HepG2 (cell line): ENCODE results near the gene PITHD1. TPM values are rescaled to one million over a fixed set of nuclear protein-coding genes. Genes with fewer than 3 reads are reported as not detected.

Experiments used
- ATF7-NPFF ChIP-seq: sonication (generic); formaldehyde crosslinking; IDR thresholded peaks from 2 replicates; pipeline ENCODE4 v1.8.1; 2023; ENCODE audit warnings: mild to moderate bottlenecking, low read depth, missing genetic modification reagents, moderate library complexity
- BCL6 ChIP-seq: IDR thresholded peaks from 2 replicates; pipeline ENCODE4 v1.6.1; 2016; ENCODE audit warnings: missing genetic modification reagents, missing compliant biosample characterization
- FOXA3 ChIP-seq: IDR thresholded peaks from 2 replicates; pipeline ENCODE4 v1.6.1; 2016; ENCODE audit warnings: missing genetic modification reagents, missing compliant biosample characterization
- HDAC1 ChIP-seq: sonication (generic); formaldehyde crosslinking; IDR thresholded peaks from 2 replicates; pipeline ENCODE4 v1.5.1; 2020; ENCODE audit warnings: mild to moderate bottlenecking, missing genetic modification reagents
- IKZF4 ChIP-seq: sonication (generic); formaldehyde crosslinking; IDR thresholded peaks from 2 replicates; pipeline ENCODE4 v1.5.1; 2020; ENCODE audit warnings: borderline replicate concordance, mild to moderate bottlenecking, low read depth, missing genetic modification reagents; ENCODE audit errors: not compliant biosample characterization
- NCOA2 ChIP-seq: sonication (generic); formaldehyde crosslinking; IDR thresholded peaks from 2 replicates; pipeline ENCODE4 v1.8.0; 2022; ENCODE audit warnings: inconsistent platforms
- PLRG1 ChIP-seq: fragments of 450-650 bp; conservative IDR thresholded peaks from 2 replicates; pipeline ENCODE4 v1.6.1; 2016
- POLR2AphosphoS2 ChIP-seq: IDR thresholded peaks from 2 replicates; pipeline ENCODE4 v1.6.1; 2011; ENCODE audit warnings: low read depth, low read length, improper control_type of control experiment
- SP140L ChIP-seq: sonication (generic); formaldehyde crosslinking; IDR thresholded peaks from 2 replicates; pipeline ENCODE4 v1.4.0; 2020; ENCODE audit warnings: missing genetic modification reagents, borderline replicate concordance
- TMF1 ChIP-seq: sonication (generic); formaldehyde crosslinking; IDR thresholded peaks from 2 replicates; pipeline ENCODE4 v1.8.1; 2022; ENCODE audit warnings: low read depth, missing genetic modification reagents
- ZNF460 ChIP-seq: sonication (generic); formaldehyde crosslinking; IDR thresholded peaks from 2 replicates; pipeline ENCODE4 v1.5.1; 2020; ENCODE audit warnings: missing genetic modification reagents, mild to moderate bottlenecking, borderline replicate concordance
- ZNF530 ChIP-seq: sonication (generic); formaldehyde crosslinking; IDR thresholded peaks from 2 replicates; pipeline ENCODE4 v1.5.0; 2020; ENCODE audit warnings: low read depth, mild to moderate bottlenecking, missing genetic modification reagents
- ZNF788 ChIP-seq: sonication (generic); formaldehyde crosslinking; IDR thresholded peaks from 2 replicates; pipeline ENCODE4 v1.5.0; 2020; ENCODE audit warnings: mild to moderate bottlenecking, missing genetic modification reagents, borderline replicate concordance
- polyA plus RNA-seq, 8 experiments: library from polyadenylated mRNA; depleted of rRNA in 3 of 8; stranded (reverse) in 7 of 8; unstranded in 1 of 8; fragments of >200 nt; fragmentation: Illumina TruSeq in 4 of 8; extraction: Trizol in 4 of 8; gene quantifications; 2 replicates each; pipeline versions ENCODE4 v1.2.1 to v1.2.3, GENCODE V29; 2011 to 2016; ENCODE audit warnings: low read depth in 4 of 8, missing spikeins in 1 of 8, mixed read lengths in 1 of 8; ENCODE audit not compliant: insufficient read depth in 1 of 8
- total RNA-seq, 5 experiments: library from RNA; depleted of rRNA; stranded (reverse); fragments of >200 nt; fragmentation: Illumina TruSeq; extraction: Trizol; gene quantifications; 2 replicates each; pipeline ENCODE4 v1.2.3, GENCODE V29; 2016; ENCODE audit warnings: low read depth in 1 of 5
- TF ChIP-seq, protein P1 (sequence below), 2 experiments: sonication (generic) in 1 of 2; formaldehyde crosslinking in 1 of 2; IDR thresholded peaks; 2 replicates each; pipeline versions ENCODE4 v1.6.1 to v1.9.0; 2014 to 2022; ENCODE audit warnings: antibody characterized with exemption in 1 of 2, borderline replicate concordance in 1 of 2, inconsistent platforms in 1 of 2, low read depth in 1 of 2, missing genetic modification reagents in 1 of 2
- TF ChIP-seq, protein P2 (sequence below): sonication (generic); formaldehyde crosslinking; IDR thresholded peaks from 2 replicates; pipeline ENCODE4 v1.8.1; 2023; ENCODE audit warnings: missing genetic modification reagents, inconsistent platforms, borderline replicate concordance
- TF ChIP-seq, protein P3 (sequence below): sonication (generic); formaldehyde crosslinking; IDR thresholded peaks from 2 replicates; pipeline ENCODE4 v1.4.0; 2020; ENCODE audit warnings: missing genetic modification reagents
- TF ChIP-seq, protein P4 (sequence below): sonication (generic); formaldehyde crosslinking; IDR thresholded peaks from 2 replicates; pipeline ENCODE4 v1.8.1; 2022; ENCODE audit warnings: low read depth, mild to moderate bottlenecking, missing genetic modification reagents

The PITHD1 gene
- total and polyA plus RNA-seq, 2 of the 13 experiments (the other 11 are each of a cell fraction or from before 2014, with no cell fraction given): 28.0 to 37.3 TPM

DNA sequence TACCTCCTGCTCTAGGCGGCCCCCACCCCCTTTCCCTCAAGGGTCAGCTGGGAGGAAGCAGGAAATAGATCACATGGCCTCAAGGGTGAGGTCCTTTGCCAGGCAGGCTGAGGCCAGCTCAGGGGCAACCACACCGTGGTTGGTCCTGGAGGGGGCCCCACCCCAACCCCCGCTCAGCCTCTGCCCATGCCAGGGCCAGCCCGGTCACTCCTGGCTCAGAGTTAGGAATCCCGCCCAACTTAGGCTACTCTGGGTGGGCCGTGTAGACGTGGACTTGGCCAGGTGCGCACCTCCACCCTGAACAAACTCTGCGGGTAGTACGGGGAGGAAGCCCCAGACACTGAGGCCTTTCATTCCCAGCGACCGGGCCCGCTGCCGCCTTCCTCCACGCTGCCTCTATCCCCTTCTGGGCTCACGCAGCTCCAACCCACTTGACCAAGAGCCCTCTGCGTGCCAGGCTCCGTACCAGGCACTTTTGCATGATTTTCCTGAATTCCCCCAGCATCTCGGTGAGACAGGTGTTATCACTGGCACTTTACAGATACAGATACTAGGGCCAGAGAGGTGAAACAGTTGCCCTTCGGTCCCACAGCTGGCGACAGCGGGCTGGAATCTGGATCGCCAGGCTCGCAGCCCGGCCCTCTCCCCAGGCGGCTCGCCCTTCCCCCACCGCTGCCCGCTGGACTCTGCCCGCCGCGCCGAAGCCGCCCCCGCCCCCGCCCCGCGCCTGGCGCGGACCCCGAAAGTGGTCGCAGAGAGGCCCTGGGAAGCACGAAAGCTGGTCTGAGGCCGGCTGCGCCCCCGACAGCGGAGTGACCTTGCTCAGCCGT, 21.6 kb downstream of the PITHD1 start (continued):
- TF ChIP-seq, protein P1, sequence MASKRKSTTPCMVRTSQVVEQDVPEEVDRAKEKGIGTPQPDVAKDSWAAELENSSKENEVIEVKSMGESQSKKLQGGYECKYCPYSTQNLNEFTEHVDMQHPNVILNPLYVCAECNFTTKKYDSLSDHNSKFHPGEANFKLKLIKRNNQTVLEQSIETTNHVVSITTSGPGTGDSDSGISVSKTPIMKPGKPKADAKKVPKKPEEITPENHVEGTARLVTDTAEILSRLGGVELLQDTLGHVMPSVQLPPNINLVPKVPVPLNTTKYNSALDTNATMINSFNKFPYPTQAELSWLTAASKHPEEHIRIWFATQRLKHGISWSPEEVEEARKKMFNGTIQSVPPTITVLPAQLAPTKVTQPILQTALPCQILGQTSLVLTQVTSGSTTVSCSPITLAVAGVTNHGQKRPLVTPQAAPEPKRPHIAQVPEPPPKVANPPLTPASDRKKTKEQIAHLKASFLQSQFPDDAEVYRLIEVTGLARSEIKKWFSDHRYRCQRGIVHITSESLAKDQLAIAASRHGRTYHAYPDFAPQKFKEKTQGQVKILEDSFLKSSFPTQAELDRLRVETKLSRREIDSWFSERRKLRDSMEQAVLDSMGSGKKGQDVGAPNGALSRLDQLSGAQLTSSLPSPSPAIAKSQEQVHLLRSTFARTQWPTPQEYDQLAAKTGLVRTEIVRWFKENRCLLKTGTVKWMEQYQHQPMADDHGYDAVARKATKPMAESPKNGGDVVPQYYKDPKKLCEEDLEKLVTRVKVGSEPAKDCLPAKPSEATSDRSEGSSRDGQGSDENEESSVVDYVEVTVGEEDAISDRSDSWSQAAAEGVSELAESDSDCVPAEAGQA (IDR thresholded peaks at IDR 0.05; ENCODE audit: low read depth): no peak
- TF ChIP-seq, protein P1 (CRISPR knock-in tag; IDR thresholded peaks at IDR 0.05; ENCODE audit: borderline replicate concordance): no peak
- TF ChIP-seq, protein P2, sequence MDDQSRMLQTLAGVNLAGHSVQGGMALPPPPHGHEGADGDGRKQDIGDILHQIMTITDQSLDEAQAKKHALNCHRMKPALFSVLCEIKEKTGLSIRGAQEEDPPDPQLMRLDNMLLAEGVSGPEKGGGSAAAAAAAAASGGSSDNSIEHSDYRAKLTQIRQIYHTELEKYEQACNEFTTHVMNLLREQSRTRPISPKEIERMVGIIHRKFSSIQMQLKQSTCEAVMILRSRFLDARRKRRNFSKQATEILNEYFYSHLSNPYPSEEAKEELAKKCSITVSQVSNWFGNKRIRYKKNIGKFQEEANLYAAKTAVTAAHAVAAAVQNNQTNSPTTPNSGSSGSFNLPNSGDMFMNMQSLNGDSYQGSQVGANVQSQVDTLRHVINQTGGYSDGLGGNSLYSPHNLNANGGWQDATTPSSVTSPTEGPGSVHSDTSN (CRISPR knock-in tag): no peak
- no peak for TF ChIP-seq ZNF460 (CRISPR knock-in tag)
- TF ChIP-seq IKZF4 (CRISPR knock-in tag): no peak
- TF ChIP-seq, protein P3, sequence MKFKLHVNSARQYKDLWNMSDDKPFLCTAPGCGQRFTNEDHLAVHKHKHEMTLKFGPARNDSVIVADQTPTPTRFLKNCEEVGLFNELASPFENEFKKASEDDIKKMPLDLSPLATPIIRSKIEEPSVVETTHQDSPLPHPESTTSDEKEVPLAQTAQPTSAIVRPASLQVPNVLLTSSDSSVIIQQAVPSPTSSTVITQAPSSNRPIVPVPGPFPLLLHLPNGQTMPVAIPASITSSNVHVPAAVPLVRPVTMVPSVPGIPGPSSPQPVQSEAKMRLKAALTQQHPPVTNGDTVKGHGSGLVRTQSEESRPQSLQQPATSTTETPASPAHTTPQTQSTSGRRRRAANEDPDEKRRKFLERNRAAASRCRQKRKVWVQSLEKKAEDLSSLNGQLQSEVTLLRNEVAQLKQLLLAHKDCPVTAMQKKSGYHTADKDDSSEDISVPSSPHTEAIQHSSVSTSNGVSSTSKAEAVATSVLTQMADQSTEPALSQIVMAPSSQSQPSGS (CRISPR knock-in tag): no peak
- TF ChIP-seq ZNF788 (CRISPR knock-in tag): no peak
- TF ChIP-seq BCL6 (CRISPR knock-in tag): no peak
- TF ChIP-seq ZNF530 (CRISPR knock-in tag): no peak
- TF ChIP-seq, protein P4, sequence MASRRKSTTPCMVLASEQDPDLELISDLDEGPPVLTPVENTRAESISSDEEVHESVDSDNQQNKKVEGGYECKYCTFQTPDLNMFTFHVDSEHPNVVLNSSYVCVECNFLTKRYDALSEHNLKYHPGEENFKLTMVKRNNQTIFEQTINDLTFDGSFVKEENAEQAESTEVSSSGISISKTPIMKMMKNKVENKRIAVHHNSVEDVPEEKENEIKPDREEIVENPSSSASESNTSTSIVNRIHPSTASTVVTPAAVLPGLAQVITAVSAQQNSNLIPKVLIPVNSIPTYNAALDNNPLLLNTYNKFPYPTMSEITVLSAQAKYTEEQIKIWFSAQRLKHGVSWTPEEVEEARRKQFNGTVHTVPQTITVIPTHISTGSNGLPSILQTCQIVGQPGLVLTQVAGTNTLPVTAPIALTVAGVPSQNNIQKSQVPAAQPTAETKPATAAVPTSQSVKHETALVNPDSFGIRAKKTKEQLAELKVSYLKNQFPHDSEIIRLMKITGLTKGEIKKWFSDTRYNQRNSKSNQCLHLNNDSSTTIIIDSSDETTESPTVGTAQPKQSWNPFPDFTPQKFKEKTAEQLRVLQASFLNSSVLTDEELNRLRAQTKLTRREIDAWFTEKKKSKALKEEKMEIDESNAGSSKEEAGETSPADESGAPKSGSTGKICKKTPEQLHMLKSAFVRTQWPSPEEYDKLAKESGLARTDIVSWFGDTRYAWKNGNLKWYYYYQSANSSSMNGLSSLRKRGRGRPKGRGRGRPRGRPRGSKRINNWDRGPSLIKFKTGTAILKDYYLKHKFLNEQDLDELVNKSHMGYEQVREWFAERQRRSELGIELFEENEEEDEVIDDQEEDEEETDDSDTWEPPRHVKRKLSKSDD (CRISPR knock-in tag): peak; percentile 31; the same call in 1 of the 2 replicates
- peak; percentile 47; the same call in 1 of the 2 replicates for TF ChIP-seq FOXA3
- TF ChIP-seq TMF1 (CRISPR knock-in tag): no peak
- no peak for TF ChIP-seq POLR2AphosphoS2
- TF ChIP-seq PLRG1: no peak
- peak; percentile 29; the same call in 1 of the 2 replicates for TF ChIP-seq HDAC1 (CRISPR knock-in tag)
- TF ChIP-seq ATF7-NPFF (CRISPR knock-in tag): no peak
- TF ChIP-seq SP140L (CRISPR knock-in tag): no peak
- no peak; the same call in 1 of the 2 replicates for TF ChIP-seq NCOA2 (CRISPR knock-in tag)
